Measurements from ENCODE around the gene MKRN2.
"Not testable (repeated sequence)": the region's sequence is repeated elsewhere in the genome, so short reads cannot be mapped to it uniquely, and the experiment has no call there.

Gene MKRN2

DNA sequence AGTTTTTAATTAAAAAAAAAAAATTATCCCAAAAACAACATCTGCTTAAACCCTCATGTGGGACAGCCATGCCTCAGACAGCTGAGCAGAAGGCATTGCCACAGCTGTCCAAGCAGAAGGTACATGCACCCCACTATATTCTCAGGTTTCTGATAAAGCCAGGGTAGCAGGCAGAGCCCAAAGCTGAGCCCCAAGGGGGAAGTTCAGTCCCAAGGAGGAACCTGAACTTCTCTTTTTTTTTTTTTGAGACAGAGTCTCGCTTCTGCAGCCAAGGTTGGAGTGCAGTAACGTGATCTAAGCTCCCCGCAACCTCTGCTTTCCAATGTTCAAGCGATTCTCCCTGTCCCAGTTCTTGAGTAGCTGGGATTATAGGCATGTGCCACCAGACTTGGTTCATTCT is 33.2 kb downstream of the MKRN2 start:
- no peak for DNase-seq

DNA sequence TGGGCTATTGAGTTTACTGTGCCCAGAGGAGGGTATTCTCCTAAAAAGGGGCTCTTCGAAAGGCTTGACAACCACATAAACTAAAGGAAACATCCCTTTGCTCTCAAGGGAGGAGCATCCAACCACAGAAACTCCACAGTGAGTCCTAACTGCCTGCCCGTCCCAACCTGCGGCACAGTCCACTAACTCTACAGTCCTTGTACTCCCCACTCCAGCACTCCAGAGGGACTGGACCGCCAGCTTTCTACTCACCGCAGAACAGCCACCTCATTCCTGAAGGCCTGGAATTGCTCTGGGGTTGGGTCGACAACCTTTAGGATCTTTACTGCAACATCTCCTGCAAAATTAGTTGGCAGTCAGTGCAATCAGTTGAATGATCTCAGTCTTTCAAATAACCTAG is 34.6 kb downstream of the MKRN2 start:
- no peak for DNase-seq

DNA sequence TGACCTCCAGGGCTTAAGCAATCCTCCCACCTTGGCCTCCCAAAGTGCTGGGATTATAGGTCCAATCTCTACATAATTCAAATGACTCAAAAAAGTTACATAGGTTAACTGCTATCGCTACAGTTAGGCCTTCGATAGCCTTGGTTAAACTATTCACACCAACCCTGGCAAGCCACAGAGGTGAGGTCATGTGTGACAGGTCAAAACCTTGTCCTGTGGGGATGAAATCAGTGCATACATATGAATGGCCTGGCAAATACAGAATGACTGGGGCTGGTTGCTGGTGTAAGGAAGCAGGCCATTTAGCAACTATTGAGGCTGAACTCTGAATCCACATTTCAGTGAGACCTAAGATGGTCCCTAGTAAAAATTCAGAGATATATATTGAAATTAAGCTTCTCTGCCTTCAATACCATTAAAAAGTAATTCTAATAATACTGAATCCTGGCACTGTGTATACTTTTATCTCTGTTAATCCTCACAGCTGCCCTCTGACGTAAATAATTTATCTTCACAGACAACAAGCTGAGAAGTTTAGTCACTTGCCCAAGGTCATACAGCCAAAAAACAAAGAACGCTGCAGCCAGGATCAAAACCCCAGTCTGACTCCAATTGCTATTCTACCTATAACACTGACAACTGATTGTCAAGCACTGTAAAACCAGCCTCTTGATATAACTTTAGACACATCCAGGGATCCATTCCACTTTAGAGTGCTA is 35.3 kb downstream of the MKRN2 start:
- DNase-seq = no peak

DNA sequence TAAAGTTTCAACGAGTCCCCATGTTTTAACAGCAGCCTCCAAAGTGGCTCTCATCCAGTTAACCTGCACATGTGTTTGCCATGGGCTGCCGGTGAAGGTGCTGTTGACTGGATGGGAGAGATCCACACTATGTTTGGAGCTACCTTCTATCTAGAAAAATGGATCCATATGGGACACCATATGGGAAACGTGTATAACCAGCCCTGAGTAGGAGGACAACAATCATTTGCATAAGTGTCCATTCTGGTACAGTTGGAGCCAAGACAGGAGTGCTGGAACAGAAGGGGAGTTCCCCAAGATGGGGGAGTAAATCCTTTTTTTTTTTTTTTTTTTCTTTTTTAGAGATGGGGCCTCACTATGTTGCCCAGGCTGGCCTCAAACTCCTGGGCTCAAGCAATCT is 36.6 kb downstream of the MKRN2 start:
- no peak for DNase-seq

DNA sequence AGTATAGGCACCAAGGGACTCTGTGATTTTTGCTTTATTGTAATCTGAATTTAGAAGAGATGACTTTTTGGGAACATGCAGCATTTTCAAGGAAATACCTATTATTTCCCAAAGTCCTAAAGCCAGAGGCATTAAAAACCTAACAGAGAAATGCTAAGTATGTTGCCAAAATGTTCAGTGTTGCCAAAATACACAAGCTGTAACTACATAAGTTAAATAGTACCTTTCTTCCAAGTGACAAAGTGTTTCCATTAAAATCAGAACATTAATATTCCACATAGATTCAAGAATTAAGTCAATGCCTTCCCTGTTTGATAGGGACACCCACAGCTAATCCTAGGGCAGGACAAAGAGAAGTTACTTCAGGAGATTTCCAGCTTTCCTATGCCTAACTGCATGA is 42.0 kb downstream of the MKRN2 start:
- DNase-seq = no peak

DNA sequence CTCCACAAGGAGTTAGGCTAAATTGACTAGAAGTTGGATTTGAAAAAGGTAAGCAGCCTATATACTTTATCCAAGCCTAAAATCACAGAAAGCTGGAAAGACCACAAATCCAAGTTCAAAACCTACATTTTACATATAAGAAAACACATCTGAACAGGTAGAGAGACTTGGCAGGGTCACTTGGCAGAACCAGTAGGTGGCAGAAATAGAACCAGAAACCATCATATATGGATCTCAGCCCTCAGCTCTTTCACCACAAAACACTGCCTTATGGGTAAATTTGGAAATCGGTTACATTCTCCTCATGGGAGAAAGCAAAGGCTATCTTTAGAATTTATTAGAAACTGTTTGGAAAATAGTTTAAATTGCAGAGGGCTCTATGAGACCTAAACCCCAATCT is 44.2 kb downstream of the MKRN2 start:
- DNase-seq = no peak

DNA sequence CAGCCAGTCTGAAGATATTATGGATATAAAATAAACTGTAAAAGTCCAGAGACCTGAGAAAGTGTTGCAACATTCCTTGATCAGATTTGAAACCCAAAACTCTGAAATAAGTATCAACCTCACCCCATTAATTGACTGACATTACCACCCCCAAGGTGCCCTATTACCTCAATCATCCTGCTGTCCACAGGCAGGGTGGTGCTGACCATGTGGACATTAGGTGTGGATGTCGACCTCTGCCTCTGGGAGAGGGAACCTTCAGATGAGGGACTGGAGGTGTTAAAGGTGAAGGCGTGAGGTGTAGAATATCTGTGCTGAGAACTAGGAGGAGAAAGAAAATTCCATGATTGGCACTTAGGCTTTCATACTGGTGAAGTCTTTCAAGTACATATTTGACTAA is 47.1 kb downstream of the MKRN2 start:
- DNase-seq = no peak

DNA sequence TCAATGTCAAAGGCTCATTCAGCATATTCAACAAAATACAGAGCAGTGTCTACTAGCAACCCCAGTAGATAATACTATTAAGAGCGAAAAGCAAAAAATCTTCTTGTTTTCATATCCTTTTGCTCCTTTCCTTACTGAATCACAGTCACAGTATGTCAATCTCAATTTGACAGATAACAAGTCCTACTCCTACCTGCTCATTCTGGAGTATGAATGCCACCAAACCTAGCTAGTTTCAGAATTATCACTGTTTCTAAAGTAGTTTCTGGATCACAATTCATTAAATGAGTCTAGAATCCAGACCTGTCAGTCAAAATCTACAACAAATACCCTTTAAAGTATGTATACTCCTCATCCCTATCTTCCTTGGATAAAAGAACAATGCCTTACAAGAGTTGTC is 51.5 kb downstream of the MKRN2 start:
- no peak for DNase-seq

DNA sequence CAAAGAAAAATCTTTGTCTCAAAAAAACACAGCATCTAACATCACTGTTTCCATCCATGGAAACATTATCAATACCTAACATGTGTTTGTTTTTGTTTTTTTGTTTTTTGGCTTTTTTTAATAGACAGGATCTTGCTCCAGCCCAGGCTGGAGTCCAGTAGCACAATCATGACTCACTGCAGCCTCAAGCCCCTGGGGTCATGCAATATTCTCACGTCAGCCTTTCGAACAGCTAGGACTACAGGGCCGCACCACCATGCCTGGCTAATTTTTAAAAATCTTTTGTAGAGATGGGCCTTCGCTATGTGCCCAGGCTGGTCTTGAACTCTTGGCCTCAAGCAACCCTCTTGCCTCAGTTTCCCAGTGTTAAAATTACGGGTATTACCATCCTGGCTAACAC is 54.2 kb downstream of the MKRN2 start:
- DNase-seq = no peak

DNA sequence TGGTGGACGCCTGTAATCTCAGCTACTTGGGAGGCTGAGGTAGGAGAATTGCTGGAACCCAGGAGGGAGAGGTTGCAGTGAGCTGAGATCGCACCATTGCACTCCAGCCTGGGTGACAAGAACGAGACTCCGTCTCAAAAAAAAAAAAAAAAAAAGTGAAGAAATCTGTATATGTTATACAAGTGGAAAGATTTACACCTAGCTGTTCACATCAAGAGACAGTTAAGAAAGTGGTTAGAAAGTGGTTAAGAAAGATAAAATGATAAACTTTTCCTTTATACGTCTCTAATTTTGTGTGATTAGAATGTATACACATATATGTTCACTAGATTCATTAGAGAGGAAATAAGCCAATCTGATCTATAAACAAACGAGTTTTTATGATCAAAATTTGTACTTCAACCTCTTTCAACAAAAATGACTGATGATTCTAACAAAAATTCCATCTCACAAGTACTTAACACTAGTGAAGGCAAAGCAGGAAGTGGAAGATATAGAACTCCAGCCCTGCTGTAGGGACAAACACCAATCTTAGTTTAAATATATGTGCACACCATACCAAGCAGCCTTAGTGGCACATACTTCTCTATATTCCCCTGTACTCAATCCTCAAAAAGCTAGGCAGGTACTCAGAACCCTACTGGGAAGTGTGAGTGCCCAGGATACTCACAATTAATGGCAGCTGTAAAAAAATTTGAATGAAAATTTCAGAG is 55.8 kb downstream of the MKRN2 start:
- no peak for DNase-seq

DNA sequence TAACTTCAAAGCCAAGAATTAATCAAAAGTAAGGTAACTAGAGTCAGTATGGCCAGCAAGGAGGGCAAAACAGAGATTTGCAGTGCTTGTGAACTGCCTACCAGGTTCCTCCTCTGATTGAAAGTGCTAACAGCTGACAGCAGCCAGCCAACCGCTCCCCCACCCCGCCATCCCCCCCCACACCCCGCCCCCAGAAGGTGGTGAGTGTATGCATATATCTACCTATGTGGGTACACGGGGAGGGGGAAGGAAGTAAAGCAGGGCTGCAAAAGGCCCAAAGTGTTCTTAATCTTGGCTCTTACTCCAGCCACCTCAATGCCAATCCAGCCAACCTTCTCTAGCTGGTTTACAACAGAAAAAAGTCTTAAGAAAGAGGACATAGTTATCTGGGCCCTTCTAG is 56.4 kb downstream of the MKRN2 start:
- DNase-seq = peak; percentile 39

DNA sequence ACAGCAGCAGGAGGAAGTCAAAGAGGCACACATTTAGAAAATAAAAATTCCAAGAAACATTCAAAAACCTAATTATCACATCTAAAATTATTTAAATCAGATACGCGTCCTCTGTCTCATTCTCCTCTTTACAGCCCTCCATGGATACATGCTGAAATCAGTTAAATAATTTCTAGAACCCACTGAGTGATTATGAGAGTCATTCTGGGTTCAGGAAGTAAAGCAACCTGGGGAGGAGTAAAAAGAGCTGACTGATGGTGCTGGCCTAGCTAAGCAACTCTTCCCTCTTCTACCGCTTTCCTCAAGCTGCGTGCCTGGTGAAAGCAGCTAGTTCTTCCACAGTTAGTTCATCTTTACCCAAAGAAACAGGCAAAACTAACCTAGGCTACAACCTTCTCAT is 58.4 kb downstream of the MKRN2 start:
- no peak for DNase-seq

DNA sequence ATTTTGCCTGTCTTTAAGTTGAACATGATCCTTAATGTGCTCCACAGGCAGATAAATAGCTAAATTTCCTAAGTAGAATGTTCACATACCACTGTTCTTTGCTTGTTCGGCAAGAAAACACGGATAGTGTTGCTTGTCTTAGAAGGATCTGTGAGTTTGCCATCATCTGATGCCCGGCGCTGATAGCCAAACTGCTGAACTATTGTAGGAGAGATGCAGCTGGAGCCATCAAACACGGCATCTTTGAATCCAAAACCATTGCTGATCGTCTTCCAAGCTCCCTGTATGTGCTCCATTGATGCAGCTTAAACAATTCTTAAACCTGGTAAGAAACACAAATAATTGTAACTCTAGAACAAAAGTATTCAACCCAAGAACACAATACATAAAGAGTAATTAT is 61.5 kb downstream of the MKRN2 start:
- DNase-seq = no peak

DNA sequence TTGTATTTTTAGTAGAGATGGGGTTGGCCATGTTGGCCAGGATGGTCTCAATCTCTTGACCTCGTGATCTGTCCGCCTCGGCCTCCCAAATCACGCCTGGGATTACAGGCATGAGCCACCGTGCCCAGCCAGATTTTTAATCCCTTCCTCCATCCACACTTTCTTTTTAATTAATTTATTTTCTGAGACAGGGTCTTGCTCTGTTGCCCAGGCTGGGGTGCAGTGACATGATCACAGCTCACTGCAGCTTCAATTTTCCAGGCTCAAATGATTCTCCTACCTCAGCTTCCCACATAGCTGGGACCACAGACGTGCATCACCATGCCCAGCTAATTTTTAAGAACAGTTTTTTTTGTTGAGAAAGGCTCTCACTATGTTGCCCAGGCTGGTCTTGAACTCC is 63.4 kb downstream of the MKRN2 start:
- DNase-seq = no peak

DNA sequence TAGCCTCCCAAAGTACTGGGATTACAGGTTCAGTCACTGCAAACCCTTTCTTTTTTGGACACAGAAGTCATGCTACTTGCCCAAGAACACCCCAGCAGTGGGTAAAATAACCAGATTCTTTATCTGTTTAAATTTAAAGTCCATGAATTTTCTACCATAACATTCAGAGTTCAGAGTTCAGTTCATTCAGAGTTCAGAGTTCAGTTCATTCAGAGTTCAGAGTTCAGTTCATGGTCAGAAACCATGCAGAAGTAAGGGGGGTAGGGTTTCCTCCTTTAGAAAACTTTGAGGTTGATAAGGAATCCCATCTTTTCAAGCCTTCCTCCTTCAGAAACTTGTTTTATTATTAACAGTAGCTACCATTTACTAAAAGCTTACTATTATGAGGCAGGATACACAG is 63.8 kb downstream of the MKRN2 start:
- DNase-seq = no peak

DNA sequence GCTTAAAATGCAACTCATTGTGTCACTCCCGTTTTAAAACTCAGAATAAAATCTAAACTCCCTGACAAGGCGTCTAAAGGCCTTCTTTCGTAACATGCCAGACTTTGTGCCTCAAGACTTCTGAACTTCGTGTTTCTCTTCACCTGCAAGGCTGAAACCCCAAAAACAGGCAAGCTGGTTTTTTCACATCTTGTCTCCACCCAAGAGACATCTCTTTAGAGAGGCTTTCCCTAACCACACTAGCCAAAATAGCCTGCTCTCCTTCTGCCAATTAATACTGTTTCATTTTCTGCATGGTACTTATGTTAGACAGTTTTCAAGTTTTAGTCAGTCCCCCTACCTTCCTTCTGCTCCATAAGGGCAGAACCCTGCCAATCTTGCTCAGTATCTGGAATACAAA is 65.4 kb downstream of the MKRN2 start:
- no peak for DNase-seq

DNA sequence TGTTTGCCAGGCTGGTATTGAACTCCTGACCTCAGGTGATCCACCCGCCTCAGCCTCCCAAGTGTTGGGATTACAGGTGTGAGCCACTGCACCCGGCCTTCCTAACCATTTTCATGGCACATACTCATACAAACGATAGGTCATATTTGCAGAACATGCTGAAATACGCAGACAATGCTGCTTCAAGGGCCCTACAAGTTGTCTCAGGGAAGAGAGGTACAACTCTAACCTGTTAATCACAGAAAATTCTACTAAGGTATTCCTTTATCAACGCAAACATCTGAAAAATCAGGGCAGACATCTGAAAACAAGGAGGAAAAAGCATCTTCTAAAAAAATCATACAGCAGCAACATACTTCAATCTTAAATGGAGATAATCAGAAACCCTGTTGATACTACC is 67.2 kb downstream of the MKRN2 start:
- no peak for DNase-seq

DNA sequence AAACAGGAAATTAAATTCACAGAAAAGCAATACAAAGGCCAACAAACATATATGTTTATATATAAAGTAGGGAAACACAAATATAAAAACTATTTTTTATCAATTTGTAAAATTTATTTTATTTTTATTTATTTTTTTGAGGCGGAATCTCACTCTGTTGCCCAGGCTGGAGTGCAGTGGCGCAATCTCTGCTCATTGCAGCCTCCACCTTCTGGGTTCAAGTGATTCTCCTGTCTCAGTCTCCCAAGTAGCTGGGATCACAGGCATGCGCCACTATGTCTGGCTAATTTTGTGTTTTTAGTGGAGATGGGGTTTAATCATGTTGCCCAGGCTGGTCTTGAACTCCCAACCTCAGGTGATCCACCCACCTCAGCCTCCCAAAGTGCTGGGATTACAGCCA is 68.1 kb downstream of the MKRN2 start:
- DNase-seq = not testable (repeated sequence)

DNA sequence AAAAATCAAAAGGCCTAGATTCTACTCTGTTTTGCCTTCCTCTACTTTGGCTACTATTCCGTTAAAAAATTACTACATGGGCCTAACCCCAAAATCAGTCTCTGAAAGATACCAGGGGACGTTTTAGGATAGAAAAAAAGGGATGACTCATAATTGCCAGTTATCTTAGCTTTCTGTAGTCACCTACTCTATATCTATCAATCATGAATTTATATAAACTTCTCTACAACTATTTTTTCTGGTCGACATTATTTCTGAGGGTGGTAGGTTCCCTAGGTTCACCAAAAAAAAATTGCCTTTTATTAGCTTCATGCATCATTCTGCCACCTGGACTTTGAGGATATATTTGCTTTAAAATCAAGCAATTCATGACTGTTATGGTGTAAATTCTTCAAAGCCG is 70.5 kb downstream of the MKRN2 start:
- no peak for DNase-seq

DNA sequence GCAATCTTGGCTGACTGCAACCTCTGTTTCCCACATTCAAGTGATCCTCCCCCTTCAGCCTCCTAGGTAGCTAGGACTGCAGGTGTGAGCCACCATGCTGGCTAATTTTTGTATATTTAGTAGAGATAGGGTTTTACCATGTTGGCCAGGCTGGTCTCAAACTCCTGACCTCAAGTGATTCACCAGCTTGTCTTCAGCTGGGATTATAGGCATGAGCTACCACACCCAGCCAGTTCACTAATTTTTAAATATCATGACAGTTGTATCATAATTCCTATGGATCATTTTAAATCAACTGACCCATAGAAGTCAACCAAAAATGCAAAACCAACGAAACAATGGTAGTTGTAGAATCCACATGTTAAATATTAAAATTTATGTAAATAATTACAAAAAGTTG is 71.9 kb downstream of the MKRN2 start:
- DNase-seq = no peak

DNA sequence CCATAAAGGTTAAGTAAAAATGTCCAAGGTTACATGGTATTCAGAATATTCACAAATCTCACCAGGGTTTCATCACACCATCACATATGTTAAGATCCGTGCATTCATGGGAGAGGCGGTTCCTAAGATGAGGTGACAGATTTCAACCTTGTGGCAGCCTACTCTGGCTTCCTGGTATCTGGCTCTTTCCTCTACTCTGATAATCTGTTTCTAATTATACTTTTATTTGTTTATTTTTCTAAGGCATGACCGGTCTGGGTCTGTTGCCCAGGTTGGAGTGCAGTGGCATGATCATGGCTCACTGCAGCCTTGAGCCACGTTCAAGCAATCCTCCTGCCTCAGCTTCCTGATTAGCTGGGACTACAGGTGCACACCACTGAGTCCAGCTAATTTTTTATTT is 72.7 kb downstream of the MKRN2 start:
- no peak for DNase-seq

DNA sequence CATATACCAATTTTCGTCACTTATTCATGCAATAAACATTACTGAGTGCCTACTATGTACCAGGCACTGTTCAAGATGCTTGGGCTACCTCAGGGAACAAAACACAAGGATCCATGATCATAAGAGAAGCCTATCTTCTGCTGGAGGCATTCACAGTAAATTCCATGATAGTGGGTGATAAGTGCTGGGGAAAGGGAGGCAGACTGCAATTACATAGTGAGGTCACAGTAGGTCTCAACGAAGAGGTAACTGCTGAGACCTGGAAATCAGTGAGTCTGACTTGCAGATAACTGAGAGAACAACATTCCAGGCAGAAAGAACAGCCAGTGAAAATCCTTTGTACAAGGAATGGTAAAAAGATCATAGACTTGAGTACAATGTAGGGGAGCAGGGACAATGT is 73.4 kb downstream of the MKRN2 start:
- no peak for DNase-seq

DNA sequence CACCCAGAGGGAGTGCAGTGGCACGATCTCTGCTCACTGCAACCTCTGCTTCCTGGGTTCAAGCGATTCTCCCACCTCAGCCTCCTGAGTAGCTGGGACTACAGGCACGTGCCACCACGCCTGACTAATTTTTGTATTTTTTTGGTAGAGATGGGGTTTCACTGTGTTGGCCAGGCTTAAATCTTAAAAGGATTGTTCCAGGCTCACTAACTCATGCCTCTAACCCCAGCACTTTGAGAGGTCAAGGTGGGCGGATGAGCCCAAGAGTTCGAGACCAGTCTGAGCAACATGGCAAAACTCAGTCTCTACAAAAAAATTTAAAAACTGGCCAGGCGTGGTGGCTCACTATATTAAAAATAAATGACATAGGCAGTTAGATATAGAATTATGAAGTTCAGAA is 74.0 kb downstream of the MKRN2 start:
- not testable (repeated sequence) for DNase-seq

DNA sequence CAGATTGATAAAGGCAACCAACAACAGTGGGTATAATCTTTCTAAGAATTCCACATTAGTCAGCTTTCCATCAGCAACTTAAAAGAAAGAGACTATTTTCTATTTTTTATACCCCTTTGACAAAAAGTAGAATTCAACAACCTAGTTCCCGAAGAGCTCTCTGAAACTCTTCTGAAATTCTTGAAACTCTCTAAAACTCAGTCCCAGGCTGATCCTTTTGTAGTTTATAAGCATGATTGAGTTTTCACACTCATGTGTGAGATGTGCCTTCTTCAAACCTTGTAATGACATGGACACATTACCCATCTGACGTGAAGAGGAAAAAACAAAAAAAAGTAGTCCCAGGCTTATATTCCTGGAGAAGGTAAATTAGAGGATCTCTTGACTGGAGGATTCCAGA is 75.6 kb downstream of the MKRN2 start:
- DNase-seq = no peak

DNA sequence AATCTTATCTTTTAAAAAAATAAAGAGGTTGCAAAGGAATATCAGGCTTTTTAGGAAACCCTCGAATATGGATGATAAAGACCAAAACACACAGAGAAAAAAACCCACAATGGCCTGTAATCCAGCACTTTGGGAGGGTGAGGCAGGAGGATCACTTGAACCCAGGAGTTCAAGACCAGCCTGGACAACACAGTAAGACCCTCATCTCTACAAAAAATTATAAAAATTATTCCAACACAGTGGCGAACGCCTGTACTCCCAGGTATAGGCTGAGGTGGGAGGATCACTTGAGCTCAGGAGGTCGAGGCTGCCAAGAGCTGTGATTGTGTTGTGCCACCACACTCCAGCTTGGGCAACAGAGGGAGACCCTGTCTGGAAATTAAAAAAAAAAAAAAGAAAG is 76.2 kb downstream of the MKRN2 start:
- DNase-seq = no peak

Measured in CD4-positive, alpha-beta T cell treated with Interleukin-6 for 4 hours (primary cell).